SJSA1 (cell line): Measurements from ENCODE around the gene VTCN1. TPM values are rescaled to one million over a fixed set of nuclear protein-coding genes. Genes with fewer than 3 reads are reported as not detected.
"Not testable (repeated sequence)": the region's sequence is repeated elsewhere in the genome, so short reads cannot be mapped to it uniquely, and the experiment has no call there.

ENCODE experiments used
- DNase-seq, 2 experiments: peaks; one replicate each; pipeline ENCODE4 v3.0.0-alpha.2; 2015 to 2020; ENCODE audit warnings: low spot score in 2 of 2, low read depth in 1 of 2
- H3K27ac ChIP-seq: fragments of 250-450 bp; sonication (Bioruptor Pico); 2 replicates; pipeline ENCODE4 v1.5.1; 2020; ENCODE audit warnings: mild to moderate bottlenecking, moderate library complexity
- H3K27me3 ChIP-seq: fragments of 250-450 bp; sonication (Bioruptor Pico); replicated peaks from 2 replicates; pipeline ENCODE4 v1.5.1; 2020; ENCODE audit warnings: mild to moderate bottlenecking, moderate library complexity
- H3K36me3 ChIP-seq: fragments of 250-450 bp; sonication (Bioruptor Pico); 2 replicates; pipeline ENCODE4 v1.5.1; 2020; ENCODE audit warnings: mild to moderate bottlenecking
- H3K4me1 ChIP-seq: fragments of 250-450 bp; sonication (Bioruptor Pico); replicated peaks from 2 replicates; pipeline ENCODE4 v1.6.1; 2021; ENCODE audit warnings: mild to moderate bottlenecking
- H3K4me3 ChIP-seq: fragments of 250-450 bp; sonication (Bioruptor Pico); 2 replicates; pipeline ENCODE4 v1.5.1; 2020; ENCODE audit warnings: mild to moderate bottlenecking
- H3K9me3 ChIP-seq: fragments of 250-450 bp; sonication (Bioruptor Pico); replicated peaks from 2 replicates; pipeline ENCODE4 v1.5.1; 2020; ENCODE audit warnings: mild to moderate bottlenecking
- total RNA-seq: library from RNA; depleted of rRNA; stranded (reverse); fragments of >200 nt; shearing (Covaris generic); gene quantifications from 2 replicates; pipeline ENCODE4 v1.2.3, GENCODE V29; 2014

The VTCN1 gene
- total RNA-seq, 1 experiment from 2014 or later: not detected

DNA sequence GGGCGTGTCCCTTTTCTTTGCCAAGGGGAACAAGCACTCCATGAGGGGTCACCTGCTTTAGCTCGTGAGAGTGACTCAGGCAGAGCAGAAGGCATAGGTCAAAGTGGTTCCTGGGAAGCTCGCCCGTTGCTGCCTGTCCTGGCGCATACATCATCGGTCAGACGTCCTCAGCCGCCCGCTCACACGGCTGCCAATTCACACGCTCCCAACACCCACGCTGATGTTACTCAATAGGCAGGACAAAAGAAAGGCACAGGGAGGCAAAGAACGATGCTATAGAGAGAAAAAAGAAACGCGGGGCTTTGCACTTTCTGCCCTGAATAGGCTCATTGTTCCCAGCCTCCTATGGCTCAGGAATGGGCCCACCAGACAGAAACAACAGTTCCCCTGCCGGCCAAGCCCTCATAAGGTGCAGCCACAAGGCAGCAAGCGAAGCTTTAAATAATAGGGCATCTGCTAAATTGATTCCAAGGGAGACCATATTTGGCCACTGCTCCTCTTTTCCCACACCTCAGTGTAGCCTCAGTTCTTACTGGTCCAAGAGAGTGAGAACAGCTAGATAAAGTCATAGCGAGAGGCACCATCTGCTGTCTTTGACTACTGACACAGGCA, 38.7 kb downstream of the VTCN1 start:
- Histone ChIP-seq H3K27me3 (0 out of 2 replicates have a peak, but pooled peaks cover 2% of the 10 kb centered on the region), H3K36me3 (no peaks in the 10 kb centered on the region), H3K9me3 (no peaks in the 10 kb centered on the region), H3K4me3 (no peak overlapping the region), H3K27ac (no peak overlapping the region), H3K4me1 (no peaks in the 10 kb centered on the region)
- DNase-seq: no peak

DNA sequence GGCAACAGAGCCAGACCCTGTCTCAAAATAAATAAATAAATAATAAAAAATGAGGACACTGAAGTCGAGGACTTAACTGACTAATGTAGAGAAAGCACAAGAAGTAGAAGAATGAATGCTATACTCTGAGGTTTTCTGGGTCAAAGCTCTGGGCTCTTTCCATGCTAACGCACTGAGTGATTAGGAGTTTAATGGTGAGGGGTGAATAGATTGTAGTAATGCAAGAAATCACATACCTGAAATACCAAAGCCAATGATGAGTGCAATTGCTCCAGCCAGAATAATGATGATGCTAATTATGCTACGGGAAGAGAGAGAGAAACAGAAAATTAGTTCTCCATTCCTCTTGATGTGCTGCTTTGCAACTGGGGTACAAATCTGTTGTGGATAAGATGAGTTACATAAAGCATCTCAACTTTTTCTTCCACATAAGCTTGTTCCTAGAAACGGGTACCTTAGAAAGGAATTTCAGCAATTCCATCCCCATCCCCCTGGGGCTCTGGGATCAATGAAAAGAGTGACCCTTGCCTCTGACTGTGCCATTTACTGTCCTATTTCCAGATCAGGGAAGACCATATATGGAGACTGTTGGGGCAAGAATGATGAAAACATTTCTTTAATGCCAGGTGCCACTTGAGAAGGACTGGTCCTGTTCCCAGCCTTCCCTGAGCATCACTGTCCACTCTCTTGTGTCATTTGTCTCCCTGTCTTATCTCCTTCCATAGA, 40.7 kb downstream of the VTCN1 start:
- Histone ChIP-seq H3K4me3 (no peak overlapping the region), H3K27me3 (0 out of 2 replicates have a peak, but pooled peaks cover 3% of the 10 kb centered on the region), H3K36me3 (no peaks in the 10 kb centered on the region), H3K27ac (no peak overlapping the region), H3K9me3 (no peaks in the 10 kb centered on the region), H3K4me1 (no peaks in the 10 kb centered on the region; the same call in 1 of the 2 replicates)
- DNase-seq: no peak

- Histone ChIP-seq H3K4me1 (no peaks in the 10 kb centered on the region; the same call in 1 of the 2 replicates), H3K36me3 (no peaks in the 10 kb centered on the region), H3K9me3 (no peaks in the 10 kb centered on the region), H3K27ac (no peak overlapping the region), H3K4me3 (no peak overlapping the region), H3K27me3 (0 out of 2 replicates have a peak, but pooled peaks cover 3% of the 10 kb centered on the region)
- DNase-seq: no peak
Observed at GRCh38 chr1:117167402-117167801, 43.3 kb downstream of the VTCN1 start.

DNA sequence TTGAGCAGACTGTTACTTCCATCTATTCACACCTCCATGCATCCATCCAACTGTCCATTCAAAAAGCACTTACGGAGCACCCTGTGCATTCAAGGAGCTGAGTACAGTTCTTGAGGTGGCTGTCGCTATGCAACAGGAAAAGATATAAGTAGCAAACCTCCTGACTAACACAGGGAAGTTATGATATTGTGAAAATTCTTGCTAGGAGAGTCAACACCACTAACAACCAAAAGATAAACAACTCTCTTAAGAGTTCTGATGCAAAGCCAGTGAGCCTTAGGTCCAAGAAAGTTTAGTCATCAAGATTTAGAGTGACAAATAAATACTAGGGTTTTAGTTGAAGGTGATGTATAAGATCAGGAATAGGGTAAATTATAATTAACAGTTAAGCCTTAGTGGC, 44.7 kb downstream of the VTCN1 start:
- Histone ChIP-seq H3K36me3 (no peaks in the 10 kb centered on the region), H3K4me1 (no peaks in the 10 kb centered on the region; the same call in 1 of the 2 replicates), H3K4me3 (no peak overlapping the region), H3K9me3 (no peaks in the 10 kb centered on the region), H3K27me3 (peaks cover 3% of the 10 kb centered on the region; the same call in 1 of the 2 replicates), H3K27ac (no peak overlapping the region)
- peak in 1 of 2 experiments; percentile 38 for DNase-seq

DNA sequence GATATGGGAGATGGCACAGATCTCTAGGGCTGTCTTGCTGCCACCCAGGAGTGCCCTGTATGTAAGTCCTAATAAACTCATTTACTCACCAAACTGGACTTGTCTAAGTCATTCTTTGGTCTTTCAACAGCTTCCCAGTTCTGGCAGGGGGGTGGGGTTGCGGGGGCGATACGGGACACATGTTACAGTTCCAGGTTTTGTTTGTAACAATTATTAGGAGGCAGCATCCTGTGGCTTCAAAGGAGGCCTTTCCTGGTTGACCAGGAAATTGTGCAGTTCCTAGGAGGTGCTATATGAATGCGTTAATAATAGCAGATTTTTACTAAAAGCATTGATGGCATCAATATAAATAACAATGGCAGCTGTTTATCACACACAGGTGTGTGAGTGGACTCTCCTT, 46.5 kb downstream of the VTCN1 start:
- H3K27me3 ChIP-seq: peaks cover 3% of the 10 kb centered on the region; the same call in 1 of the 2 replicates
- no peaks in the 10 kb centered on the region for H3K36me3 ChIP-seq
- no peak for DNase-seq
- no peaks in the 10 kb centered on the region; the same call in 1 of the 2 replicates for H3K4me1 ChIP-seq
- no peak overlapping the region for H3K4me3 ChIP-seq
- H3K27ac ChIP-seq: no peak overlapping the region
- no peaks in the 10 kb centered on the region for H3K9me3 ChIP-seq

- no peak overlapping the region for H3K27ac ChIP-seq
- H3K4me1 ChIP-seq: no peaks in the 10 kb centered on the region; the same call in 1 of the 2 replicates
- H3K27me3 ChIP-seq: peaks cover 3% of the 10 kb centered on the region; the same call in 1 of the 2 replicates
- H3K36me3 ChIP-seq: no peaks in the 10 kb centered on the region
- H3K4me3 ChIP-seq: no peak overlapping the region
- H3K9me3 ChIP-seq: no peaks in the 10 kb centered on the region
- no peak for DNase-seq
Observed at GRCh38 chr1:117162816-117163215, 47.9 kb downstream of the VTCN1 start.

GRCh38 chr1:117161887-117162286, 48.8 kb downstream of the VTCN1 start:
- H3K9me3 ChIP-seq: no peaks in the 10 kb centered on the region
- H3K36me3 ChIP-seq: no peaks in the 10 kb centered on the region
- H3K4me1 ChIP-seq: no peaks in the 10 kb centered on the region; the same call in 1 of the 2 replicates
- H3K27ac ChIP-seq: no peak overlapping the region
- no peak overlapping the region for H3K4me3 ChIP-seq
- no peaks in the 10 kb centered on the region; the same call in 1 of the 2 replicates for H3K27me3 ChIP-seq
- DNase-seq: no peak

- not testable (repeated sequence) for H3K27ac ChIP-seq, H3K4me3 ChIP-seq, H3K27me3 ChIP-seq, DNase-seq, H3K36me3 ChIP-seq, H3K9me3 ChIP-seq
- H3K4me1 ChIP-seq: peaks cover 20% of the 10 kb centered on the region
Observed at GRCh38 chr1:117151305-117151704, 59.4 kb downstream of the VTCN1 start.

DNA sequence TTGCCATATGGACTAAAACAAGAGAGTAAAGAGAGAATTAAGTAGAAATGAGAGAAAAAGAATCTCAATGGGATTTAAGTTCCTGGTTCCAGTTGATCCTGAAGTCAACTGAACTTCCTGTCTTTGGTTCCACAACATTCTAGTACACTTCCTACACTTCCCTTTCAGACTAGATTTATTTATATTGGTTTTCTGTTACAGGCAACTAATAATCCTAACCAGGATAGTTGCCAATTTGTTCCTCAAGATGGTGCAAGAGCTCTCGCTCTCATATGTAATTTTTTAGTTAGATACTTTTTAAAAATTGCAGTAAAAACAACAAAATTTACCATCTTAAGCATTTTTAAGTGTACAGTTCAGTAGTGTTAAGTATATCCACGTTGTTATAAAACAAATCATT, 60.4 kb downstream of the VTCN1 start:
- no peaks in the 10 kb centered on the region for H3K9me3 ChIP-seq
- DNase-seq: no peak
- H3K27ac ChIP-seq: no peak overlapping the region
- no peaks in the 10 kb centered on the region for H3K27me3 ChIP-seq
- peaks cover 24% of the 10 kb centered on the region for H3K4me1 ChIP-seq
- no peaks in the 10 kb centered on the region for H3K36me3 ChIP-seq
- H3K4me3 ChIP-seq: no peak overlapping the region

GRCh38 chr1:117147856-117148588, 62.7 kb downstream of the VTCN1 start:
- peak overlapping the region; percentile 82 for H3K27ac ChIP-seq
- H3K36me3 ChIP-seq: no peaks in the 10 kb centered on the region
- peaks cover 24% of the 10 kb centered on the region for H3K4me1 ChIP-seq
- no peaks in the 10 kb centered on the region for H3K27me3 ChIP-seq
- H3K4me3 ChIP-seq: no peak overlapping the region
- peak in 1 of 2 experiments; percentile 39 for DNase-seq
- no peaks in the 10 kb centered on the region for H3K9me3 ChIP-seq

DNA sequence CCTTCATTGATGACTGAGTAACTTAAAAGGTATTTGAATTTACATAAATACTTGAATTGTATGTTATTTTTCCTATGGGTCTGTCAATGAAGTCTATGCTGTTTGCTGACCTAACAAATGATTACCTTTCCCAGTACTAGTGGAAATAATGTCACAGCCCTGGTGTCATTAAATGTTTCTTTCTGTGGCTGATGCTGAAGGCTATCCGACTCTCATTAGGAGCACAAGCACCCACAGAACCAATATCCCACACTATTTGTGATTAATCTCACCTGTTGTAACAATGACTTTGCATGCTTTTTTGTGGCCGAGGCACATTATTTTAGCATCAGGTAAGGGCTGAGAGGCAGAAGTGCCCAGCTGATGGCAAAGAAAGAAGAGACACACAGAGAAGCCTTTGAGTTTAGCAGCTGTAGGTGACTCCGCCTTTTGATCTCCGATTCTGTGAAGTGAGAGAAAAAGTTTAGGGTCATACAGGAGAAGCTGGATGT, 63.3 kb downstream of the VTCN1 start:
- H3K9me3 ChIP-seq: no peaks in the 10 kb centered on the region
- H3K4me1 ChIP-seq: peaks cover 27% of the 10 kb centered on the region
- no peaks in the 10 kb centered on the region for H3K36me3 ChIP-seq
- H3K4me3 ChIP-seq: no peak overlapping the region
- peak overlapping the region; percentile 82 for H3K27ac ChIP-seq
- peak in 1 of 2 experiments; percentile 29 for DNase-seq
- H3K27me3 ChIP-seq: no peaks in the 10 kb centered on the region

GRCh38 chr1:117146575-117147340, 64.0 kb downstream of the VTCN1 start:
- Histone ChIP-seq H3K27ac (peak overlapping the region; percentile 82), H3K4me1 (peaks cover 29% of the 10 kb centered on the region), H3K36me3 (no peaks in the 10 kb centered on the region), H3K4me3 (no peak overlapping the region), H3K9me3 (no peaks in the 10 kb centered on the region), H3K27me3 (no peaks in the 10 kb centered on the region)
- peak; percentile 82 to 83 for DNase-seq

GRCh38 chr1:117146072-117146471, 64.7 kb downstream of the VTCN1 start:
- Histone ChIP-seq H3K27ac (peak overlapping the region; percentile 82), H3K4me1 (peaks cover 29% of the 10 kb centered on the region), H3K9me3 (no peaks in the 10 kb centered on the region), H3K27me3 (no peaks in the 10 kb centered on the region), H3K4me3 (no peak overlapping the region), H3K36me3 (no peaks in the 10 kb centered on the region)
- DNase-seq: no peak
